Fibroblast of lung (primary cell): ENCODE measurements around the gene SPAG9.

Experiments
- EZH2 ChIP-seq: IDR thresholded peaks from 2 replicates; pipeline ENCODE4 v1.5.1; 2012; ENCODE audit warnings: low read length, control low read depth, mild to moderate bottlenecking; ENCODE audit errors: missing control alignments
- TF ChIP-seq, protein P1 (sequence below), 2 donors: IDR thresholded peaks in 1 of 2; conservative IDR thresholded peaks in 1 of 2; 1 replicate in 1 of 2; 2 replicates in 1 of 2; pipeline ENCODE4 v1.5.1; 2011 to 2012; ENCODE audit warnings: low read length in 2 of 2, control low read depth in 1 of 2, inconsistent platforms in 1 of 2, low read depth in 1 of 2, mild to moderate bottlenecking in 1 of 2

DNA sequence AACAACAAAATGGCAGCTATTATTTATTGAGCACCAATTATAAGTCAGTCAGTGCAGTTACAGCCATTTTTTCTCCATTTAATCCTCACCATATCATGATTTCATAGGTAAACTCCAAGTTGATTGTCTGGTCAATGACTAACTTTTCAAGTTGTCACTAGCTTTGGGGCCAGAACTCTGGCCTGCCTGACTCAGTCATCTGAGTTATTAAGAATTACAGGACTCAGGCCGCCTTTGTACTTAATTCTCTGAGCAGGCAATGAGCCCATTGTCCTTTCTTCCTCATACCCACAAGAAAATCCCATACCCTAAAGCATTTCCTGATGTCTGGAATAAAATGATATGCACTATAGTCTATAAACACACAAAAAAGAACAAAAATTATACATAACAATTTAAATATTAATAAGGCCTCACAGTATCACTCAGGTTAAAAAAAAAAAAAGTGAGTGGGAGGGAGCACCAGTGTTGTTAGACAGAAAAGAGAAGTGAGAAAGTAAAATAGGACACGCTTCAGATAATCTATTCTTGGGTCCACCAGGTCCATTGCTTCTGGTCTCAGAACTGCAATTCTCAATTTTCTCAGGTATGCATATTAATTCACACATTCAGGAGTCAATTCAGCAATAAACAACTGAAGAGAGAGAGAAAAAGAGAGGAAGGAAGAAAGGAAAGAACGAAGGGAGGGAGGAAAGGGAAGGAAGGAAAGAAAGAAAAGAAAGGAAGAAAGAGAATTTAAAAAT, 70.2 kb downstream of the SPAG9 start:
- no peak for TF ChIP-seq EZH2
- TF ChIP-seq, protein P1, sequence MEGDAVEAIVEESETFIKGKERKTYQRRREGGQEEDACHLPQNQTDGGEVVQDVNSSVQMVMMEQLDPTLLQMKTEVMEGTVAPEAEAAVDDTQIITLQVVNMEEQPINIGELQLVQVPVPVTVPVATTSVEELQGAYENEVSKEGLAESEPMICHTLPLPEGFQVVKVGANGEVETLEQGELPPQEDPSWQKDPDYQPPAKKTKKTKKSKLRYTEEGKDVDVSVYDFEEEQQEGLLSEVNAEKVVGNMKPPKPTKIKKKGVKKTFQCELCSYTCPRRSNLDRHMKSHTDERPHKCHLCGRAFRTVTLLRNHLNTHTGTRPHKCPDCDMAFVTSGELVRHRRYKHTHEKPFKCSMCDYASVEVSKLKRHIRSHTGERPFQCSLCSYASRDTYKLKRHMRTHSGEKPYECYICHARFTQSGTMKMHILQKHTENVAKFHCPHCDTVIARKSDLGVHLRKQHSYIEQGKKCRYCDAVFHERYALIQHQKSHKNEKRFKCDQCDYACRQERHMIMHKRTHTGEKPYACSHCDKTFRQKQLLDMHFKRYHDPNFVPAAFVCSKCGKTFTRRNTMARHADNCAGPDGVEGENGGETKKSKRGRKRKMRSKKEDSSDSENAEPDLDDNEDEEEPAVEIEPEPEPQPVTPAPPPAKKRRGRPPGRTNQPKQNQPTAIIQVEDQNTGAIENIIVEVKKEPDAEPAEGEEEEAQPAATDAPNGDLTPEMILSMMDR (conservative IDR thresholded peaks at IDR 0.05 in 1 of 2, IDR thresholded peaks at IDR 0.05 in 1 of 2; ENCODE audit: low read depth in 1 of 2, low read length in 2 of 2), result no peak
